Activated CD4-positive, alpha-beta memory T cell treated with anti-CD3 and anti-CD28 coated beads for 36 hours (primary cell): ENCODE data around the gene LUZP2. TPM values are rescaled to one million over a fixed set of nuclear protein-coding genes. Genes with fewer than 3 reads are reported as not detected.
"Not testable (repeated sequence)": the region's sequence is repeated elsewhere in the genome, so short reads cannot be mapped to it uniquely, and the experiment has no call there.

Source experiments
- CTCF ChIA-PET: fragments of 350-600 bp; sonication (Branson Sonifier 250); formaldehyde crosslinking; loops from one replicate; lab custom pipeline; 2021; ENCODE audit warnings: antibody characterized with exemption, inconsistent platforms; lab: Charles Lee
- POLR2A ChIA-PET: fragments of 350-600 bp; sonication (Branson Sonifier 250); formaldehyde crosslinking; loops from one replicate; lab custom pipeline; 2021; ENCODE audit warnings: antibody characterized with exemption; lab: Charles Lee
- DNase-seq: peaks from one replicate; pipeline ENCODE4 v3.0.0-alpha.2; 2020
- H3K27ac Mint-ChIP-seq: one replicate; pipeline ENCODE4 v1.8.0; 2021; ENCODE audit warnings: mixed read lengths
- H3K27me3 Mint-ChIP-seq: one replicate; pipeline ENCODE4 v1.8.0; 2021; ENCODE audit warnings: mixed read lengths
- H3K36me3 Mint-ChIP-seq: one replicate; pipeline ENCODE4 v1.8.0; 2021; ENCODE audit warnings: mixed read lengths
- H3K4me1 Mint-ChIP-seq: one replicate; pipeline ENCODE4 v1.8.0; 2021; ENCODE audit warnings: low read depth, mixed read lengths
- H3K4me3 Mint-ChIP-seq: one replicate; pipeline ENCODE4 v1.8.0; 2021; ENCODE audit warnings: mild to moderate bottlenecking, mixed read lengths
- H3K9me3 Mint-ChIP-seq: one replicate; pipeline ENCODE4 v1.8.0; 2021; ENCODE audit warnings: mixed read lengths
- intact Hi-C: fragments of 100-400 bp; cut with micrococcal nuclease; formaldehyde crosslinking; loops from one replicate; pipeline ENCODE4 v1.15.1; 2023
- total RNA-seq, 2 experiments: library from RNA; stranded (reverse); gene quantifications; one replicate each; pipeline ENCODE4 v1.2.3, GENCODE V29; 2021

LUZP2 gene
- total RNA-seq, 2 experiments from 2014 or later, result not detected

- intact Hi-C loops, result no loop called here
- Mint-ChIP-seq H3K4me3 (no peak overlapping the region), H3K27ac (no peak overlapping the region), H3K4me1 (peaks cover 3% of the 10 kb centered on the region), H3K36me3 (no peaks in the 10 kb centered on the region), H3K9me3 (peaks cover 3% of the 10 kb centered on the region), H3K27me3 (no peaks in the 10 kb centered on the region)
- POLR2A ChIA-PET, result no interaction called here
- CTCF ChIA-PET, result no interaction called here
- no peak for DNase-seq
These were observed 404.2 kb downstream of the LUZP2 start for GRCh38 chr11:24900960-24901549.

- H3K27me3 Mint-ChIP-seq, result no peaks in the 10 kb centered on the region
- H3K4me3 Mint-ChIP-seq, result no peak overlapping the region
- DNase-seq, result no peak
- ChIA-PET POLR2A (no interaction called here), CTCF (no interaction called here)
- H3K4me1 Mint-ChIP-seq, result peaks cover 3% of the 10 kb centered on the region
- H3K9me3 Mint-ChIP-seq, result peaks cover 3% of the 10 kb centered on the region
- no peak overlapping the region for H3K27ac Mint-ChIP-seq
- intact Hi-C loops, result no loop called here
- H3K36me3 Mint-ChIP-seq, result no peaks in the 10 kb centered on the region
These were observed 406.7 kb downstream of the LUZP2 start for GRCh38 chr11:24903555-24903954.

- no peak for DNase-seq
- no peaks in the 10 kb centered on the region for H3K36me3 Mint-ChIP-seq
- no peaks in the 10 kb centered on the region for H3K4me1 Mint-ChIP-seq
- H3K27me3 Mint-ChIP-seq, result no peaks in the 10 kb centered on the region
- H3K9me3 Mint-ChIP-seq, result peaks cover 10% of the 10 kb centered on the region
- H3K4me3 Mint-ChIP-seq, result no peak overlapping the region
- intact Hi-C loops, result no loop called here
- POLR2A ChIA-PET, result no interaction called here
- H3K27ac Mint-ChIP-seq, result no peak overlapping the region
- CTCF ChIA-PET, result no interaction called here
These were observed 428.2 kb downstream of the LUZP2 start for GRCh38 chr11:24925091-24925490.

GRCh38 chr11:24932110-24933000 lies 435.5 kb downstream of the LUZP2 start:
- intact Hi-C loops, result no loop called here
- POLR2A ChIA-PET, result no interaction called here
- Mint-ChIP-seq H3K36me3 (no peaks in the 10 kb centered on the region), H3K9me3 (peaks cover 36% of the 10 kb centered on the region), H3K4me3 (no peak overlapping the region), H3K4me1 (no peaks in the 10 kb centered on the region), H3K27me3 (no peaks in the 10 kb centered on the region), H3K27ac (no peak overlapping the region)
- DNase-seq, result no peak
- CTCF ChIA-PET, result no interaction called here

- ChIA-PET POLR2A (no interaction called here), CTCF (no interaction called here)
- Mint-ChIP-seq H3K36me3 (no peaks in the 10 kb centered on the region), H3K27ac (no peak overlapping the region), H3K4me1 (no peaks in the 10 kb centered on the region), H3K9me3 (peaks cover 34% of the 10 kb centered on the region), H3K27me3 (no peaks in the 10 kb centered on the region), H3K4me3 (no peak overlapping the region)
- no peak for DNase-seq
- intact Hi-C loops, result no loop called here
These were observed 438.0 kb downstream of the LUZP2 start for GRCh38 chr11:24934733-24935439.

- Mint-ChIP-seq H3K27me3 (no peaks in the 10 kb centered on the region), H3K27ac (no peak overlapping the region), H3K4me3 (no peak overlapping the region), H3K9me3 (peaks cover 13% of the 10 kb centered on the region), H3K4me1 (no peaks in the 10 kb centered on the region), H3K36me3 (no peaks in the 10 kb centered on the region)
- ChIA-PET CTCF (no interaction called here), POLR2A (no interaction called here)
- intact Hi-C loops, result no loop called here
- DNase-seq, result no peak
These were observed 448.0 kb downstream of the LUZP2 start for GRCh38 chr11:24944891-24945290.

- no peaks in the 10 kb centered on the region for H3K4me1 Mint-ChIP-seq
- POLR2A ChIA-PET, result no interaction called here
- CTCF ChIA-PET, result no interaction called here
- no peak overlapping the region for H3K4me3 Mint-ChIP-seq
- no peaks in the 10 kb centered on the region for H3K27me3 Mint-ChIP-seq
- H3K27ac Mint-ChIP-seq, result no peak overlapping the region
- no peaks in the 10 kb centered on the region for H3K36me3 Mint-ChIP-seq
- intact Hi-C loops, result no loop called here
- DNase-seq, result no peak
- H3K9me3 Mint-ChIP-seq, result peaks cover 14% of the 10 kb centered on the region
These were observed 452.6 kb downstream of the LUZP2 start for GRCh38 chr11:24949406-24949805.

- no peaks in the 10 kb centered on the region for H3K4me1 Mint-ChIP-seq
- H3K36me3 Mint-ChIP-seq, result no peaks in the 10 kb centered on the region
- H3K27me3 Mint-ChIP-seq, result no peaks in the 10 kb centered on the region
- no peak overlapping the region for H3K4me3 Mint-ChIP-seq
- intact Hi-C loops, result no loop called here
- DNase-seq, result no peak
- H3K9me3 Mint-ChIP-seq, result peaks cover 10% of the 10 kb centered on the region
- H3K27ac Mint-ChIP-seq, result no peak overlapping the region
- ChIA-PET CTCF (no interaction called here), POLR2A (no interaction called here)
These were observed 467.0 kb downstream of the LUZP2 start for GRCh38 chr11:24963852-24964251.

GRCh38 chr11:24965748-24966147 lies 468.9 kb downstream of the LUZP2 start:
- no peaks in the 10 kb centered on the region for H3K4me1 Mint-ChIP-seq
- no peaks in the 10 kb centered on the region for H3K36me3 Mint-ChIP-seq
- POLR2A ChIA-PET, result no interaction called here
- CTCF ChIA-PET, result no interaction called here
- H3K27me3 Mint-ChIP-seq, result no peaks in the 10 kb centered on the region
- intact Hi-C loops, result no loop called here
- H3K9me3 Mint-ChIP-seq, result peaks cover 18% of the 10 kb centered on the region
- DNase-seq, result no peak
- no peak overlapping the region for H3K27ac Mint-ChIP-seq
- H3K4me3 Mint-ChIP-seq, result no peak overlapping the region

GRCh38 chr11:24993903-24994302 lies 497.1 kb downstream of the LUZP2 start:
- H3K4me3 Mint-ChIP-seq, intact Hi-C loops, H3K9me3 Mint-ChIP-seq, H3K27me3 Mint-ChIP-seq, POLR2A ChIA-PET, H3K36me3 Mint-ChIP-seq, CTCF ChIA-PET, H3K4me1 Mint-ChIP-seq, H3K27ac Mint-ChIP-seq, DNase-seq: not testable (repeated sequence)

- DNase-seq, H3K27me3 Mint-ChIP-seq, intact Hi-C loops, CTCF ChIA-PET, POLR2A ChIA-PET, H3K36me3 Mint-ChIP-seq, H3K4me3 Mint-ChIP-seq, H3K4me1 Mint-ChIP-seq, H3K27ac Mint-ChIP-seq: not testable (repeated sequence)
- peaks cover 28% of the 10 kb centered on the region for H3K9me3 Mint-ChIP-seq
These were observed 503.1 kb downstream of the LUZP2 start for GRCh38 chr11:24999929-25000328.

- ChIA-PET POLR2A (no interaction called here), CTCF (no interaction called here)
- Mint-ChIP-seq H3K4me1 (no peaks in the 10 kb centered on the region), H3K36me3 (no peaks in the 10 kb centered on the region), H3K27ac (no peak overlapping the region), H3K27me3 (no peaks in the 10 kb centered on the region), H3K4me3 (no peak overlapping the region), H3K9me3 (peaks cover 39% of the 10 kb centered on the region)
- intact Hi-C loops, result no loop called here
- DNase-seq, result no peak
These were observed 540.6 kb downstream of the LUZP2 start for GRCh38 chr11:25037431-25037830.
